HEK293 (cell line): ENCODE results near the gene TMEM255A.

Source experiments
- CTCF ChIA-PET: fragments of 350-600 bp; formaldehyde crosslinking; extraction: SDS; loops from one replicate; lab custom pipeline; 2021; ENCODE audit warnings: antibody characterized with exemption; lab: Yijun Ruan, JAX
- POLR2A ChIA-PET: fragments of 300-600 bp; formaldehyde crosslinking; extraction: SDS; loops from one replicate; lab custom pipeline; 2020; ENCODE audit warnings: antibody characterized with exemption, inconsistent platforms; lab: Yijun Ruan, JAX
- H3K27ac ChIP-seq: fragments of 200-500 bp; sonication (Bioruptor generic); 2 replicates; pipeline ENCODE4 v1.5.1; 2014; ENCODE audit warnings: low read depth, low read length, control low read depth, inconsistent platforms; ENCODE audit errors: extremely low read depth
- H3K36me3 ChIP-seq, 2 experiments: fragments of 200-500 bp in 1 of 2; sonication (Bioruptor generic) in 1 of 2; 1 replicate in 1 of 2; 2 replicates in 1 of 2; pipeline ENCODE4 v1.5.1; 2014 to 2017; ENCODE audit warnings: inconsistent platforms in 2 of 2, low read length in 2 of 2; ENCODE audit not compliant: control insufficient read depth in 2 of 2, insufficient read depth in 1 of 2
- H3K4me1 ChIP-seq: fragments of 200-500 bp; sonication (Bioruptor generic); 2 replicates; pipeline ENCODE4 v1.5.1; 2014; ENCODE audit warnings: mild to moderate bottlenecking, low read length, inconsistent platforms; ENCODE audit not compliant: control insufficient read depth, insufficient read depth
- H3K4me3 ChIP-seq: 2 replicates; pipeline ENCODE4 v1.5.1; 2011; ENCODE audit warnings: low read depth, mild to moderate bottlenecking, control low read depth, low read length, moderate library complexity
- H3K9me3 ChIP-seq: fragments of 200-500 bp; sonication (Bioruptor generic); 2 replicates; pipeline ENCODE4 v1.5.1; 2014; ENCODE audit warnings: low read depth, low read length, inconsistent platforms; ENCODE audit not compliant: control insufficient read depth, insufficient read depth
- EGR2 ChIP-seq: fragments of 450-650 bp; formaldehyde crosslinking; IDR thresholded peaks from 2 replicates; pipeline ENCODE4 v1.5.1; 2016; ENCODE audit warnings: low read depth, missing biosample characterization, missing genetic modification characterization
- KLF10 ChIP-seq: fragments of 450-650 bp; IDR thresholded peaks from 2 replicates; pipeline ENCODE4 v1.5.1; 2018; ENCODE audit warnings: missing biosample characterization, mild to moderate bottlenecking, missing genetic modification characterization
- REPIN1 ChIP-seq: fragments of 450-650 bp; formaldehyde crosslinking; IDR thresholded peaks from 2 replicates; pipeline ENCODE4 v1.5.1; 2017; ENCODE audit warnings: missing biosample characterization, missing genetic modification characterization, low read depth
- SP2 ChIP-seq: fragments of 450-650 bp; formaldehyde crosslinking; IDR thresholded peaks from 2 replicates; pipeline ENCODE4 v1.5.1; 2016; ENCODE audit warnings: missing biosample characterization, missing genetic modification characterization
- TRIM28 ChIP-seq: IDR thresholded peaks from 2 replicates; pipeline ENCODE4 v1.6.1; 2011; ENCODE audit warnings: low read length, control low read depth, borderline replicate concordance
- ZBTB6 ChIP-seq: fragments of 450-650 bp; formaldehyde crosslinking; IDR thresholded peaks from 2 replicates; pipeline ENCODE4 v1.5.1; 2017; ENCODE audit warnings: missing biosample characterization, missing genetic modification characterization
- ZNF155 ChIP-seq: fragments of 450-650 bp; formaldehyde crosslinking; IDR thresholded peaks from 2 replicates; pipeline ENCODE4 v1.5.1; 2016; ENCODE audit warnings: missing biosample characterization, missing genetic modification characterization
- ZNF202 ChIP-seq: fragments of 450-650 bp; formaldehyde crosslinking; IDR thresholded peaks from 2 replicates; pipeline ENCODE4 v1.5.1; 2016; ENCODE audit warnings: missing biosample characterization, missing genetic modification characterization, borderline replicate concordance
- ZNF23 ChIP-seq: fragments of 450-650 bp; formaldehyde crosslinking; IDR thresholded peaks from 2 replicates; pipeline ENCODE4 v1.5.1; 2016; ENCODE audit warnings: missing biosample characterization, missing genetic modification characterization, borderline replicate concordance
- ZNF24 ChIP-seq: fragments of 450-650 bp; formaldehyde crosslinking; IDR thresholded peaks from 2 replicates; pipeline ENCODE4 v1.5.1; 2016; ENCODE audit warnings: missing biosample characterization, missing genetic modification characterization
- ZNF341 ChIP-seq: fragments of 450-650 bp; formaldehyde crosslinking; IDR thresholded peaks from 2 replicates; pipeline ENCODE4; 2016; ENCODE audit warnings: low read depth, missing biosample characterization, missing genetic modification characterization
- ZNF366 ChIP-seq: fragments of 450-650 bp; formaldehyde crosslinking; conservative IDR thresholded peaks from 2 replicates; pipeline ENCODE4 v1.5.1; 2016; ENCODE audit warnings: missing biosample characterization, missing genetic modification characterization
- ZNF404 ChIP-seq: fragments of 450-650 bp; formaldehyde crosslinking; IDR thresholded peaks from 2 replicates; pipeline ENCODE4 v1.5.1; 2017; ENCODE audit warnings: missing biosample characterization, missing genetic modification characterization
- ZNF433 ChIP-seq: fragments of 450-650 bp; formaldehyde crosslinking; IDR thresholded peaks from 2 replicates; pipeline ENCODE4 v1.5.1; 2016; ENCODE audit warnings: missing biosample characterization, missing genetic modification characterization, low read depth
- ZNF501 ChIP-seq: fragments of 450-650 bp; formaldehyde crosslinking; IDR thresholded peaks from 2 replicates; pipeline ENCODE4 v1.5.1; 2016; ENCODE audit warnings: missing biosample characterization, missing genetic modification characterization
- ZNF549 ChIP-seq: fragments of 450-650 bp; IDR thresholded peaks from 2 replicates; pipeline ENCODE4 v1.5.1; 2018; ENCODE audit warnings: missing biosample characterization, missing genetic modification characterization, mild to moderate bottlenecking, inconsistent platforms, moderate library complexity
- ZNF555 ChIP-seq: fragments of 450-650 bp; formaldehyde crosslinking; conservative IDR thresholded peaks from 2 replicates; pipeline ENCODE4 v1.5.1; 2017; ENCODE audit warnings: missing biosample characterization, mild to moderate bottlenecking, missing genetic modification characterization, inconsistent platforms
- ZNF558 ChIP-seq: fragments of 450-650 bp; formaldehyde crosslinking; IDR thresholded peaks from 2 replicates; pipeline ENCODE4 v1.5.1; 2016; ENCODE audit warnings: missing biosample characterization, missing genetic modification characterization
- ZNF645 ChIP-seq: fragments of 450-650 bp; formaldehyde crosslinking; IDR thresholded peaks from 2 replicates; pipeline ENCODE4; 2016; ENCODE audit warnings: missing biosample characterization, missing genetic modification characterization
- ZNF747 ChIP-seq: fragments of 450-650 bp; formaldehyde crosslinking; IDR thresholded peaks from 2 replicates; pipeline ENCODE4 v1.5.1; 2016; ENCODE audit warnings: missing biosample characterization, missing genetic modification characterization
- ZNF768 ChIP-seq: fragments of 450-650 bp; formaldehyde crosslinking; IDR thresholded peaks from 2 replicates; pipeline ENCODE4 v1.5.1; 2018; ENCODE audit warnings: missing biosample characterization, mild to moderate bottlenecking, missing genetic modification characterization
- ZSCAN16 ChIP-seq: fragments of 450-650 bp; formaldehyde crosslinking; IDR thresholded peaks from 2 replicates; pipeline ENCODE4 v1.5.1; 2016; ENCODE audit warnings: missing biosample characterization, missing genetic modification characterization
- TF ChIP-seq, protein P1 (sequence below): fragments of 450-650 bp; formaldehyde crosslinking; IDR thresholded peaks from 2 replicates; pipeline ENCODE4 v1.5.1; 2016; ENCODE audit warnings: missing biosample characterization, missing genetic modification characterization
- TF ChIP-seq, protein P2 (sequence below): fragments of 450-650 bp; formaldehyde crosslinking; IDR thresholded peaks from 2 replicates; pipeline ENCODE4 v1.5.1; 2016; ENCODE audit warnings: missing biosample characterization, missing genetic modification characterization

TMEM255A gene

GRCh38 chrX:120281021-120281624, 30.1 kb downstream of the TMEM255A start:
- Histone ChIP-seq H3K36me3 (peaks cover 0 to 13% of the 10 kb centered on the region in 2 experiments; a peak in 2 of 3 replicates), H3K9me3 (no peaks in the 10 kb centered on the region), H3K27ac (no peak overlapping the region), H3K4me1 (no peaks in the 10 kb centered on the region)
- ChIA-PET CTCF (interaction anchor here (0.8 kb wide), 2 partner anchors 13 to 22 kb away, joined by 3 to 4 read pairs; no protein-coding TSS in a partner anchor), POLR2A (no interaction called here)
- no peak for TF ChIP-seq ZNF645 (tag by site-specific recombination)
- no peak for TF ChIP-seq TRIM28
- TF ChIP-seq ZSCAN16 (tag by site-specific recombination): no peak
- TF ChIP-seq REPIN1 (tag by site-specific recombination): no peak
- TF ChIP-seq SP2 (tag by site-specific recombination): no peak
- no peak for TF ChIP-seq ZNF555
- no peak for TF ChIP-seq ZNF366
- TF ChIP-seq ZNF23 (tag by site-specific recombination): no peak
- TF ChIP-seq ZNF155 (tag by site-specific recombination): no peak
- TF ChIP-seq ZNF501 (tag by site-specific recombination): no peak
- no peak for TF ChIP-seq ZNF747 (tag by site-specific recombination)
- TF ChIP-seq, protein P1, sequence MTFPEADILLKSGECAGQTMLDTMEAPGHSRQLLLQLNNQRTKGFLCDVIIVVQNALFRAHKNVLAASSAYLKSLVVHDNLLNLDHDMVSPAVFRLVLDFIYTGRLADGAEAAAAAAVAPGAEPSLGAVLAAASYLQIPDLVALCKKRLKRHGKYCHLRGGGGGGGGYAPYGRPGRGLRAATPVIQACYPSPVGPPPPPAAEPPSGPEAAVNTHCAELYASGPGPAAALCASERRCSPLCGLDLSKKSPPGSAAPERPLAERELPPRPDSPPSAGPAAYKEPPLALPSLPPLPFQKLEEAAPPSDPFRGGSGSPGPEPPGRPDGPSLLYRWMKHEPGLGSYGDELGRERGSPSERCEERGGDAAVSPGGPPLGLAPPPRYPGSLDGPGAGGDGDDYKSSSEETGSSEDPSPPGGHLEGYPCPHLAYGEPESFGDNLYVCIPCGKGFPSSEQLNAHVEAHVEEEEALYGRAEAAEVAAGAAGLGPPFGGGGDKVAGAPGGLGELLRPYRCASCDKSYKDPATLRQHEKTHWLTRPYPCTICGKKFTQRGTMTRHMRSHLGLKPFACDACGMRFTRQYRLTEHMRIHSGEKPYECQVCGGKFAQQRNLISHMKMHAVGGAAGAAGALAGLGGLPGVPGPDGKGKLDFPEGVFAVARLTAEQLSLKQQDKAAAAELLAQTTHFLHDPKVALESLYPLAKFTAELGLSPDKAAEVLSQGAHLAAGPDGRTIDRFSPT (tag by site-specific recombination): no peak
- no peak for TF ChIP-seq KLF10 (tag by site-specific recombination)
- no peak for TF ChIP-seq ZNF558 (tag by site-specific recombination)
- TF ChIP-seq, protein P2, sequence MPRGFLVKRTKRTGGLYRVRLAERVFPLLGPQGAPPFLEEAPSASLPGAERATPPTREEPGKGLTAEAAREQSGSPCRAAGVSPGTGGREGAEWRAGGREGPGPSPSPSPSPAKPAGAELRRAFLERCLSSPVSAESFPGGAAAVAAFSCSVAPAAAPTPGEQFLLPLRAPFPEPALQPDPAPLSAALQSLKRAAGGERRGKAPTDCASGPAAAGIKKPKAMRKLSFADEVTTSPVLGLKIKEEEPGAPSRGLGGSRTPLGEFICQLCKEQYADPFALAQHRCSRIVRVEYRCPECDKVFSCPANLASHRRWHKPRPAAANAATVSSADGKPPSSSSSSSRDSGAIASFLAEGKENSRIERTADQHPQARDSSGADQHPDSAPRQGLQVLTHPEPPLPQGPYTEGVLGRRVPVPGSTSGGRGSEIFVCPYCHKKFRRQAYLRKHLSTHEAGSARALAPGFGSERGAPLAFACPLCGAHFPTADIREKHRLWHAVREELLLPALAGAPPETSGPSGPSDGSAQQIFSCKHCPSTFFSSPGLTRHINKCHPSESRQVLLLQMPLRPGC (tag by site-specific recombination): no peak
- TF ChIP-seq, all 188 proteins: peak for 0
- H3K4me3 ChIP-seq: no peak overlapping the region

- POLR2A ChIA-PET: no interaction called here
- CTCF ChIA-PET: no interaction called here
- H3K36me3 ChIP-seq: no peaks in the 10 kb centered on the region; a peak in 1 of 3 replicates
- no peak overlapping the region for H3K27ac ChIP-seq
- H3K4me1 ChIP-seq: no peaks in the 10 kb centered on the region
- TF ChIP-seq ZNF747 (tag by site-specific recombination) (no peak), ZNF404 (tag by site-specific recombination) (no peak), EGR2 (tag by site-specific recombination) (no peak), ZNF341 (tag by site-specific recombination) (no peak)
- no peak overlapping the region for H3K4me3 ChIP-seq
- H3K9me3 ChIP-seq: no peaks in the 10 kb centered on the region
These were observed 36.3 kb downstream of the TMEM255A start for GRCh38 chrX:120274958-120275357.

DNA sequence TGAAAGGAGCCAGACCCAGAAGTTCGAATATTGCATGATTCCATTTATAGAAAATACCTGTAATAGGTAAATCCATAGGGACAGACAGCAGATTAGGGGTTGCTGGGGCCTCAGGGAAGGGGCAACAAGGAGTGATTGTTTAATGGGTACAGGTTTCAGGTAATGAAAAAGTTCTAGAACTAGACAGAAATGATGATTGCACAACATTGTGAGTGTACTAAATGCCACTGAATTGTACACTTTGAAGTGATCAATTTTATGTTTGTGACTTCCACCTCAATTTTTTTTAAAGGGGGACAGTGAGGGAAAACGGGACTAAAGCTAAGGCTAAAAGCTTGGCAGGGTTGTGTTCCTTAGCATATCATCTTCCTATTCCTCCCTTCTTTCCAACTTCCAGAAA, 37.1 kb downstream of the TMEM255A start:
- CTCF ChIA-PET: no interaction called here
- Histone ChIP-seq H3K4me1 (no peaks in the 10 kb centered on the region), H3K36me3 (no peaks in the 10 kb centered on the region), H3K4me3 (no peak overlapping the region), H3K9me3 (no peaks in the 10 kb centered on the region), H3K27ac (no peak overlapping the region)
- POLR2A ChIA-PET: no interaction called here
- TF ChIP-seq ZSCAN16 (tag by site-specific recombination): no peak
- TF ChIP-seq ZNF202 (tag by site-specific recombination): no peak
- no peak for TF ChIP-seq ZNF768 (tag by site-specific recombination)
- TF ChIP-seq ZBTB6 (tag by site-specific recombination): no peak
- TF ChIP-seq ZNF549 (tag by site-specific recombination): no peak
- no peak for TF ChIP-seq ZNF24 (tag by site-specific recombination)
- TF ChIP-seq ZNF433 (tag by site-specific recombination): no peak
